NCI-H1105 treated with DMSO at 0.1 percent for 48 hours (cell line): ENCODE measurements around the gene TPP2.

Experiments used
- DNase-seq: peaks from one replicate; lab custom pipeline; 2025; lab: John Stamatoyannopoulos, UW

The TPP2 gene

GRCh38 chr13:102693776-102694175, 97.0 kb downstream of the TPP2 start:
- no peak for DNase-seq

- DNase-seq, result no peak
These were observed 98.2 kb downstream of the TPP2 start, which contains the start of gene METTL21C for GRCh38 chr13:102694937-102695336. METTL21C (minus strand) TSS chr13:102695044; CDS start chr13:102694498, 546 bp downstream.

GRCh38 chr13:102696465-102696864, 99.7 kb downstream of the TPP2 start:
- DNase-seq, result no peak

GRCh38 chr13:102697264-102697663, 100.5 kb downstream of the TPP2 start:
- no peak for DNase-seq

GRCh38 chr13:102697929-102698648, 101.3 kb downstream of the TPP2 start:
- DNase-seq, result no peak

- DNase-seq, result no peak
These were observed 101.8 kb downstream of the TPP2 start for GRCh38 chr13:102698649-102698980.

- no peak for DNase-seq
These were observed 102.7 kb downstream of the TPP2 start for GRCh38 chr13:102699504-102699903.

GRCh38 chr13:102700088-102701031, 103.6 kb downstream of the TPP2 start:
- DNase-seq, result no peak

GRCh38 chr13:102701331-102701730, 104.5 kb downstream of the TPP2 start:
- DNase-seq, result no peak

- DNase-seq, result no peak
These were observed 106.4 kb downstream of the TPP2 start for GRCh38 chr13:102702965-102703725.

- DNase-seq, result no peak
These were observed 106.9 kb downstream of the TPP2 start for GRCh38 chr13:102703726-102704035.

GRCh38 chr13:102704238-102705058, 107.7 kb downstream of the TPP2 start:
- DNase-seq, result no peak

GRCh38 chr13:102707467-102707866, 110.7 kb downstream of the TPP2 start:
- peak; percentile 79 for DNase-seq

- DNase-seq, result no peak
These were observed 111.4 kb downstream of the TPP2 start for GRCh38 chr13:102708211-102708610.

- DNase-seq, result no peak
These were observed 112.2 kb downstream of the TPP2 start for GRCh38 chr13:102708991-102709390.

- no peak for DNase-seq
These were observed 112.8 kb downstream of the TPP2 start for GRCh38 chr13:102709536-102709935.

GRCh38 chr13:102710261-102710679, 113.5 kb downstream of the TPP2 start:
- DNase-seq, result no peak

- no peak for DNase-seq
These were observed 118.7 kb downstream of the TPP2 start for GRCh38 chr13:102715447-102715846.

GRCh38 chr13:102718746-102719145, 122.0 kb downstream of the TPP2 start:
- no peak for DNase-seq

GRCh38 chr13:102721800-102722231, 125.0 kb downstream of the TPP2 start:
- no peak for DNase-seq

- DNase-seq, result no peak
These were observed 128.1 kb downstream of the TPP2 start for GRCh38 chr13:102724923-102725322.

GRCh38 chr13:102726430-102726829, 129.6 kb downstream of the TPP2 start:
- DNase-seq, result no peak
